GM23338 (cell line): ENCODE data around the gene EXOG.

Experiments used
- EZH2phosphoT487 ChIP-seq: fragments of 200-600 bp; sonication (generic); IDR thresholded peaks from one replicate; pipeline ENCODE4 v1.8.1; 2018; ENCODE audit warnings: antibody characterized with exemption; ENCODE audit not compliant: unreplicated experiment
- TF ChIP-seq, protein P1 (sequence below), 2 experiments: fragments of 200-600 bp in 1 of 2; sonication (generic) in 1 of 2; conservative IDR thresholded peaks; 2 replicates each; pipeline versions ENCODE4 v1.5.1 to v1.6.1; 2016 to 2017; ENCODE audit warnings: antibody characterized with exemption in 2 of 2, low read depth in 2 of 2, mild to moderate bottlenecking in 2 of 2, moderate library complexity in 1 of 2

DNA sequence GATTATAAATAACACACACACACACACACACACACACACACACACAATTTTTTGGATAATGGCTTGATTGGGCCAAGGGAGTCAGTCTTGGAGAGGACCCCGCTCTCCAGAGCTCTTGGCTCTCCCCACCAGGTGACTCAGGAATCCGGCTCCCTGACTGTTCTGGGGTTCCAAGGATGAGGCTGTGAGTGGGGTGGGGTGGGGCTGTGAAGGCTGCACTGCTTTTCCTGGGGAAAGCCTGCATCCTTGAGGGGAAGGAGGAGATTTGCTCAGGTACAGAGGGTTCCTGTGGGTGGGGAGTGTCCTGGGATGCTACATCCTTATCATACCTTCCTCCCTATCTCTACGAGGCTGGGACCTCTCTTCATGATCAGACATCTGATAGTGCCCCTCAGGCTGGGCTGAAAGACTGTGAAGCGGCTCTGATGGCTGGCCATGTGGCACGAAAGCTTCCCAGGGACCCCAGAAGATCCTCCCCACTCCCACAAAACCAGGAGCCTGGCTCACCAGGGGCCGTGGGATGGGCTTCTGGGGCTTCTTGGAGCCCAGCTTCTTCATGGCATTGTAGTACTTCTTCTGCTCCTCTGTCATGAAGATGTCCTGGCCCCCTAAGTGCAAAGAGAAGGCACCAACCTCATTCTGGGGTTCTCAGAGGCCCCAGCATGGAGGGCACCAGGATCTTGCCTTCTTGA lies 59.2 kb downstream of the EXOG start:
- no peak for TF ChIP-seq EZH2phosphoT487
- TF ChIP-seq, protein P1, sequence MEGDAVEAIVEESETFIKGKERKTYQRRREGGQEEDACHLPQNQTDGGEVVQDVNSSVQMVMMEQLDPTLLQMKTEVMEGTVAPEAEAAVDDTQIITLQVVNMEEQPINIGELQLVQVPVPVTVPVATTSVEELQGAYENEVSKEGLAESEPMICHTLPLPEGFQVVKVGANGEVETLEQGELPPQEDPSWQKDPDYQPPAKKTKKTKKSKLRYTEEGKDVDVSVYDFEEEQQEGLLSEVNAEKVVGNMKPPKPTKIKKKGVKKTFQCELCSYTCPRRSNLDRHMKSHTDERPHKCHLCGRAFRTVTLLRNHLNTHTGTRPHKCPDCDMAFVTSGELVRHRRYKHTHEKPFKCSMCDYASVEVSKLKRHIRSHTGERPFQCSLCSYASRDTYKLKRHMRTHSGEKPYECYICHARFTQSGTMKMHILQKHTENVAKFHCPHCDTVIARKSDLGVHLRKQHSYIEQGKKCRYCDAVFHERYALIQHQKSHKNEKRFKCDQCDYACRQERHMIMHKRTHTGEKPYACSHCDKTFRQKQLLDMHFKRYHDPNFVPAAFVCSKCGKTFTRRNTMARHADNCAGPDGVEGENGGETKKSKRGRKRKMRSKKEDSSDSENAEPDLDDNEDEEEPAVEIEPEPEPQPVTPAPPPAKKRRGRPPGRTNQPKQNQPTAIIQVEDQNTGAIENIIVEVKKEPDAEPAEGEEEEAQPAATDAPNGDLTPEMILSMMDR (conservative IDR thresholded peaks at IDR 0.05; ENCODE audit: low read depth in 2 of 2), result no peak
